ENCODE results near the gene GMPPA.

- TF ChIP-seq CTCF (conservative IDR thresholded peaks at IDR 0.05): no peak
- TF ChIP-seq ZFX (IDR thresholded peaks at IDR 0.05): no peak
Measured at GRCh38 chr2:219501849-219502248, 3.2 kb downstream of the GMPPA start.
